Suprapubic skin (tissue), 3 donors: Measurements from ENCODE around the gene ZNF888.
"Not testable (repeated sequence)": the region's sequence is repeated elsewhere in the genome, so short reads cannot be mapped to it uniquely, and the experiment has no call there.

Experiments
- CTCF ChIP-seq, 2 donors: fragments of 200-600 bp in 1 of 2; fragments of 450-650 bp in 1 of 2; sonication (generic) in 1 of 2; IDR thresholded peaks; one replicate each; pipeline ENCODE4 v1.5.1; 2016 to 2019; ENCODE audit warnings: antibody characterized with exemption in 2 of 2, mild to moderate bottlenecking in 1 of 2, moderate library complexity in 1 of 2
- EP300 ChIP-seq: sonication (generic); formaldehyde crosslinking; IDR thresholded peaks from one replicate; pipeline ENCODE4 v1.6.1; 2017; ENCODE audit warnings: antibody characterized with exemption
- POLR2A ChIP-seq, 2 donors: fragments of 450-650 bp; IDR thresholded peaks; one replicate each; pipeline ENCODE4 v1.6.1; 2017; ENCODE audit warnings: antibody characterized with exemption in 2 of 2, mild to moderate bottlenecking in 2 of 2, moderate library complexity in 2 of 2

- TF ChIP-seq POLR2A (IDR thresholded peaks at IDR 0.05); CTCF (IDR thresholded peaks at IDR 0.05); EP300: not testable (repeated sequence)
Observed at GRCh38 chr19:52941523-52941922, 18.3 kb upstream of the ZNF888 start.
